Esophagus muscularis mucosa (tissue), 4 donors: ENCODE data around the gene ARL5C. TPM values are rescaled to one million over a fixed set of nuclear protein-coding genes. Genes with fewer than 3 reads are reported as not detected.

Experiments
- DNase-seq: peaks from one replicate; pipeline ENCODE4 v3.0.0-alpha.2; 2017; ENCODE audit errors: extremely low spot score
- H3K27ac ChIP-seq, 4 donors: fragments of 200-600 bp; sonication (generic); replicated peaks in 1 of 4; 1 replicate in 3 of 4; 2 replicates in 1 of 4; pipeline ENCODE4 v1.5.1; 2016 to 2019; ENCODE audit warnings: mild to moderate bottlenecking in 1 of 4
- H3K27me3 ChIP-seq, 4 donors: fragments of 200-600 bp; sonication (generic); one replicate each; pipeline versions ENCODE4 v1.5.1 to v1.6.0; 2016 to 2019
- H3K36me3 ChIP-seq, 4 donors: fragments of 200-600 bp; sonication (generic); one replicate each; pipeline ENCODE4 v1.5.1; 2016 to 2019
- H3K4me1 ChIP-seq, 4 donors: fragments of 200-600 bp; sonication (generic); one replicate each; pipeline ENCODE4 v1.5.1; 2016 to 2019
- H3K4me3 ChIP-seq, 4 donors: fragments of 200-600 bp; sonication (generic); 1 replicate in 2 of 4; 2 replicates in 2 of 4; pipeline ENCODE4 v1.5.1; 2016 to 2019; ENCODE audit warnings: mild to moderate bottlenecking in 4 of 4, moderate library complexity in 1 of 4
- H3K9me3 ChIP-seq, 4 donors: fragments of 200-600 bp; sonication (generic); 1 replicate in 3 of 4; 2 replicates in 1 of 4; pipeline ENCODE4 v1.5.1; 2016 to 2019
- EP300 ChIP-seq: sonication (generic); formaldehyde crosslinking; IDR thresholded peaks from one replicate; pipeline ENCODE4 v1.6.1; 2017; ENCODE audit warnings: antibody characterized with exemption
- POLR2A ChIP-seq: fragments of 450-650 bp; IDR thresholded peaks from one replicate; pipeline ENCODE4 v1.6.1; 2017; ENCODE audit warnings: antibody characterized with exemption, moderate library complexity, mild to moderate bottlenecking, low read depth
- POLR2AphosphoS5 ChIP-seq, 2 donors: sonication (generic); formaldehyde crosslinking; IDR thresholded peaks; one replicate each; pipeline ENCODE4 v1.6.1; 2017; ENCODE audit warnings: antibody characterized with exemption in 2 of 2
- WGBS: methylation state at CpG from one replicate; pipeline ENCODE4 v1.1.5; 2018; 5-methylcytosine and 5-hydroxymethylcytosine counted together
- intact Hi-C: fragments of 100-400 bp; cut with DNase I; formaldehyde crosslinking; loops from one replicate; pipeline ENCODE4 v1.15.1; 2023
- total RNA-seq, 4 donors: library from RNA; depleted of rRNA; stranded (reverse); fragments of >200 nt; gene quantifications; one replicate each; pipeline versions ENCODE4 v1.1.0 to v1.2.1, GENCODE V29; 2016
- TF ChIP-seq, protein P1 (sequence below), 3 experiments: fragments of 200-600 bp in 2 of 3; fragments of 450-650 bp in 1 of 3; sonication (generic) in 2 of 3; IDR thresholded peaks; one replicate each; pipeline ENCODE4 v1.5.1; 2017 to 2019; ENCODE audit warnings: antibody characterized with exemption in 3 of 3, mild to moderate bottlenecking in 2 of 3, moderate library complexity in 1 of 3

ARL5C gene
- total RNA-seq, 4 donors from 2014 or later, result 1.7 TPM; not detected in 3

DNA sequence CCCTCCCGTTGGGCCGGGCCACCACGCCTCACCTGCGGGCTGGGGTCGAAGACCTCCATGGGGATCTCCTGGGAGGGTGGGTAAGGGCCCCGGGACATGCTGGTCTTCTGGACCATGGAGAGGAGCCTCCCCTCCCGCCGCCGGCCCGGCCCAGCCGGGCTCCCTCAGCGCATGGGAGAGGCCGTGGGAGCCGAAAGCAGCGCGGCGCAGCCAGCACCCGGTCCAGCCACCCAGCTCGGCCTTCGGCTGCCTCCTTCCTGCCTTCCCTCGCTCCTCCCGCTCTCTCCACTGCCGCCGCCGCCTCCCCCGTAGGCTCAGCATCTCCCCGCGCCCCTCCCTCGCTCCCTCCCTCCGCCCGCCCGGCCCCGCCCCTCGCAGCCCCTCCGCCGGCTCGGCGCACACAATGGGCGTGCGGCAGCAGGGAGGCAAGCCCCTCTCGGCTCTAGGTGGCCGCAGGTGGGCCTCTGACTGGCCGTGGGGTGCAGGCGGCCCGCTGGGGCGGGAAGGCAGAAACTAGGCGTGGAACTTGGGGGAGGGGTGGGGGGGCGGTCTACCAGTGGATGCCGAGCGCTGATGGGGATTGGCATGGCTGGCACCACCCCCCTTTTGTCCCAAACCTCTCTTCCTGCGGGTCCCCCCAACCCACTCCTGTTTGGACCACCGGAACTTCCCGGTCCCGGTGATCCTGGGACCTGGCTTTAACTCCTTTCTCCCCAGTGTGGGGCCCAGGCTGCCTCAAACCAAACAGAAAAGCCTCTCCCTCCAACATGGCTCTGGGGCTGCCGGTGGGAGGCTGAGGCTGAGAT, 31.6 kb upstream of the ARL5C start, which contains the start of gene CACNB1:
CACNB1 (minus strand) TSS at position 290 of the 806 bp plus-strand sequence; CDS start at position 116, 174 bp downstream.
- intact Hi-C loops, result no loop called here
- 0% methylated on average over 18 of the region's 55 CpGs for WGBS
- Histone ChIP-seq H3K36me3 (peaks cover 14 to 32% (median 23%) of the 10 kb centered on the region in 4 donors), H3K4me3 (peak within 1 kb of the TSS; percentile 80 to 93 (median 84)), H3K4me1 (peaks cover 47 to 84% (median 75%) of the 10 kb centered on the region in 4 donors), H3K27me3 (no peaks in the 10 kb centered on the region), H3K9me3 (no peaks in the 10 kb centered on the region), H3K27ac (peak within 1 kb of the TSS; percentile 86 to 97 (median 94))
- TF ChIP-seq POLR2A (peak; percentile 41), POLR2AphosphoS5 (IDR thresholded peaks at IDR 0.05) (peak; percentile 61 to 81), EP300 (no peak)
- TF ChIP-seq, protein P1, sequence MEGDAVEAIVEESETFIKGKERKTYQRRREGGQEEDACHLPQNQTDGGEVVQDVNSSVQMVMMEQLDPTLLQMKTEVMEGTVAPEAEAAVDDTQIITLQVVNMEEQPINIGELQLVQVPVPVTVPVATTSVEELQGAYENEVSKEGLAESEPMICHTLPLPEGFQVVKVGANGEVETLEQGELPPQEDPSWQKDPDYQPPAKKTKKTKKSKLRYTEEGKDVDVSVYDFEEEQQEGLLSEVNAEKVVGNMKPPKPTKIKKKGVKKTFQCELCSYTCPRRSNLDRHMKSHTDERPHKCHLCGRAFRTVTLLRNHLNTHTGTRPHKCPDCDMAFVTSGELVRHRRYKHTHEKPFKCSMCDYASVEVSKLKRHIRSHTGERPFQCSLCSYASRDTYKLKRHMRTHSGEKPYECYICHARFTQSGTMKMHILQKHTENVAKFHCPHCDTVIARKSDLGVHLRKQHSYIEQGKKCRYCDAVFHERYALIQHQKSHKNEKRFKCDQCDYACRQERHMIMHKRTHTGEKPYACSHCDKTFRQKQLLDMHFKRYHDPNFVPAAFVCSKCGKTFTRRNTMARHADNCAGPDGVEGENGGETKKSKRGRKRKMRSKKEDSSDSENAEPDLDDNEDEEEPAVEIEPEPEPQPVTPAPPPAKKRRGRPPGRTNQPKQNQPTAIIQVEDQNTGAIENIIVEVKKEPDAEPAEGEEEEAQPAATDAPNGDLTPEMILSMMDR (IDR thresholded peaks at IDR 0.05), result no peak
- DNase-seq, result no peak

DNA sequence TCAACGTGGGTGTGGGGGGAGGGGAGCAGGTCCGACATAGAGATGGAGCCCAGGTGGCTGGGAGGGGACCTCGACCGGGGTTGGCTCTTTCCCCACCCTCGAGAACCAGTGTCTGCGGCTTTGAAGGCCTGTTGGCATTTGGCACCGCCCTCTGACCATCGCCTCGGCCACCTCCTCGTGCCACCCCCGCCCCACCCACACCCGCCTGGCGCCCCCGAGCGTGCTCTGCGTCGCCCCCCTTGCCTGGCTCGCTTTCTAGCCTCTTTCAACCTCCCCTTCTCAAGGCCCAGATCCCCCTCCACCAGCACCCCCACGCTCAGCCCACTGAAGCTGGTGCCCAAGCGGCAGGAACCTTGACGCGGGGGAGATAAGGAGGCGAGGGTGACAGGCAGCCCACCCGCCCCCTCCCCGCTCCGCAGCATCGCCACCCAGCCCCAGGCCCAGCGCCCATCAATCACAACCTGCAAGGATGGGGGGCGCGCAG, 30.9 kb upstream of the ARL5C start:
- WGBS, result 0% methylated on average over 14 of the region's 30 CpGs
- no peak for DNase-seq
- Histone ChIP-seq H3K4me3 (peak overlapping the region; percentile 80 to 93 (median 84)), H3K36me3 (peaks cover 7 to 32% (median 23%) of the 10 kb centered on the region in 4 donors), H3K27me3 (no peaks in the 10 kb centered on the region), H3K27ac (peak overlapping the region; percentile 86 to 97 (median 94)), H3K4me1 (peaks cover 45 to 77% (median 67%) of the 10 kb centered on the region in 4 donors), H3K9me3 (no peaks in the 10 kb centered on the region)
- TF ChIP-seq POLR2AphosphoS5 (IDR thresholded peaks at IDR 0.05) (no peak), EP300 (no peak), POLR2A (no peak)
- TF ChIP-seq, protein P1 (IDR thresholded peaks at IDR 0.05), result no peak
- intact Hi-C loops, result no loop called here

DNA sequence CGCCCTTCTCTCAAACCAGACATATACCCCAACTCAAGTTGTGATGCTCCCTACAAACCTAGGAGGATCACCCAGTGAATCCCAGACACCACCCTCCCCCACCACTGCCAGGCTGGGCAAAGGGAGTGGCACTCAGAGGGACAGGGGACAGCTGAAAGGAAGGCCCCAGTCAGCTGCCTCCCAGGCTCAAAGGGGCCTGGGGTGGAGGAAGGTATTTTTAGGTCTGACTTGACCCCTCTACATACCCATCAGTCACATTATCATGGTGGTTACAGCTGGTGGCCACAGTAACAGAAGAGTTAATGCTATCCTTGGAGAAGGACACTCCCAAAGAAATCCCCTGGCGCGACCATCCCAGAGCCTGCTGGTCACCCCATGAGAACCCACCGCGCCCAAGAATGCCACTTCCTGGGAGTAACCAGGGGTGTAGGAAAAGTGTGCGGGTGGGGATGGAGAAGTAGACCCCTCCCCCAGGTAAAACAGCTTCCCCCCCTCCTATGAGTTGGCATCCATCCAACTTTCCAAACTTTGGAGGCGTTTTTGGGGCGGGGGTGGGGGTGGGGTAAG, 30.4 kb upstream of the ARL5C start:
- Histone ChIP-seq H3K4me1 (peaks cover 39 to 72% (median 62%) of the 10 kb centered on the region in 4 donors), H3K36me3 (peaks cover 2 to 32% (median 23%) of the 10 kb centered on the region in 4 donors), H3K27me3 (no peaks in the 10 kb centered on the region), H3K27ac (peak overlapping the region; percentile 86 to 97 (median 94)), H3K4me3 (peak overlapping the region; percentile 80 to 93 (median 84)), H3K9me3 (no peaks in the 10 kb centered on the region)
- intact Hi-C loops, result no loop called here
- peak; percentile 17 for TF ChIP-seq POLR2A
- no peak for TF ChIP-seq POLR2AphosphoS5 (IDR thresholded peaks at IDR 0.05)
- TF ChIP-seq, protein P1 (IDR thresholded peaks at IDR 0.05), result no peak
- TF ChIP-seq EP300, result no peak
- no peak for DNase-seq
- WGBS, result 40% methylated on average over 6 of the region's 8 CpGs

DNA sequence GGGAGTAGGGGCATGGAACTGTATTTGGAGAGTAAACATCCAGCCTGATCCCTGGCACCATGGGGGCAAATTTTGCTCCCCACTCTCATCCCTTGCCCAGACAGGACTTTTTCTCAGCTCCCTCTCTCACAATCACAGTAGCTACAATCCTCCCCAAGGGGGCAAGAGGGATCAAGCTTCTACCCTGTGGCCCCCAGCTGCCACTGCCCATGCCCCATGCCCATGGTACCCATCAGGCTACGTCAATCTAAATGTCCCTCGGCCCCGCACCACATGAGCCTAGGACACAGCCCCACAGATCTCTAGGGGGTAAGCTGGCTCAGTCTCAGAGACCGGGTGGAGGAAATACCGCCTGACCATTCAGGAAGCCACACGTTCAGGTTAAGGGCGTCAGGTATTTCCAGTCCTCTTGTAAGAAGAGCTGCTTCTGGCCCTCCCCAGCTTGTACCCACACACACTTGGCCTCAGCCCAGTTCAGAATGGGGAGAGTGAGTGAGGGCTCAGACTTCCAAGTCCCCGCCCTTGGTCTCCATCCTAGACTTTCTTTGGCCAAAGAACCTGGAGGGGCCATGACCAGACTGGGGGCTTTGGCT, 29.7 kb upstream of the ARL5C start:
- WGBS, result 55% methylated on average over 8 of the region's 8 CpGs
- Histone ChIP-seq H3K9me3 (no peaks in the 10 kb centered on the region), H3K36me3 (peaks cover 0 to 36% (median 27%) of the 10 kb centered on the region in 4 donors), H3K4me3 (peak overlapping the region in 3 of 4 donors; percentile 80 to 93 (median 89)), H3K27ac (peak overlapping the region; percentile 60 to 95 (median 90)), H3K4me1 (peaks cover 34 to 65% (median 55%) of the 10 kb centered on the region in 4 donors), H3K27me3 (no peaks in the 10 kb centered on the region)
- intact Hi-C loops, result no loop called here
- no peak for TF ChIP-seq POLR2AphosphoS5 (IDR thresholded peaks at IDR 0.05)
- TF ChIP-seq EP300, result no peak
- TF ChIP-seq, protein P1 (IDR thresholded peaks at IDR 0.05), result no peak
- no peak for TF ChIP-seq POLR2A
- no peak for DNase-seq
